SK-N-SH treated with all-trans-retinoic acid at 6 μM for 48 hours (cell line): ENCODE measurements around the gene PPIG.

Source experiments
- ATAC-seq: fragments of 200-7000 bp; cut with Tn5 transposase; 3 replicates; pipeline ENCODE4 v1.9.1; 2020; ENCODE audit warnings: mild to moderate bottlenecking, moderate library complexity
- ARNTL ChIP-seq: fragments of 450-650 bp; formaldehyde crosslinking; IDR thresholded peaks from 2 replicates; pipeline ENCODE4 v1.5.0; 2020; ENCODE audit warnings: low read depth, mild to moderate bottlenecking, moderate library complexity, borderline replicate concordance
- BACH2 ChIP-seq: fragments of 250-450 bp; sonication (Bioruptor Pico); IDR thresholded peaks from 2 replicates; pipeline ENCODE4 v1.9.0; 2021; ENCODE audit warnings: mild to moderate bottlenecking, borderline replicate concordance
- CREB5 ChIP-seq: fragments of 250-450 bp; sonication (Bioruptor Pico); IDR thresholded peaks from 2 replicates; pipeline ENCODE4 v1.5.1; 2020; ENCODE audit warnings: low read depth, mild to moderate bottlenecking, moderate library complexity
- CSDC2 ChIP-seq: fragments of 250-450 bp; sonication (Bioruptor Pico); IDR thresholded peaks from 2 replicates; pipeline ENCODE4 v1.5.0; 2020; ENCODE audit warnings: mild to moderate bottlenecking, moderate library complexity
- CSRNP3 ChIP-seq: fragments of 250-450 bp; sonication (Bioruptor Pico); IDR thresholded peaks from 2 replicates; pipeline ENCODE4 v1.5.1; 2021; ENCODE audit warnings: mild to moderate bottlenecking, moderate library complexity
- ESRRG ChIP-seq: fragments of 250-450 bp; sonication (Bioruptor Pico); IDR thresholded peaks from 2 replicates; pipeline ENCODE4 v1.6.1; 2021; ENCODE audit warnings: mild to moderate bottlenecking
- GLIS3 ChIP-seq: fragments of 250-450 bp; sonication (Bioruptor Pico); IDR thresholded peaks from 2 replicates; pipeline ENCODE4 v1.5.0; 2020; ENCODE audit warnings: mild to moderate bottlenecking, moderate library complexity
- ISL1 ChIP-seq: fragments of 250-450 bp; sonication (Bioruptor Pico); IDR thresholded peaks from 2 replicates; pipeline ENCODE4 v2.1.2; 2022; ENCODE audit warnings: mild to moderate bottlenecking, moderate library complexity
- OSR1 ChIP-seq: fragments of 250-450 bp; sonication (Bioruptor Pico); IDR thresholded peaks from 2 replicates; pipeline ENCODE4 v1.8.0; 2022; ENCODE audit warnings: moderate library complexity, mild to moderate bottlenecking, inconsistent platforms
- PATZ1 ChIP-seq: fragments of 250-450 bp; sonication (Bioruptor Pico); IDR thresholded peaks from 2 replicates; pipeline ENCODE4 v1.8.0; 2020; ENCODE audit warnings: mild to moderate bottlenecking, moderate library complexity, borderline replicate concordance
- POU6F1 ChIP-seq: fragments of 250-450 bp; sonication (Bioruptor Pico); IDR thresholded peaks from 2 replicates; pipeline ENCODE4 v1.8.0; 2021; ENCODE audit warnings: low read depth, mild to moderate bottlenecking, moderate library complexity, borderline replicate concordance
- SNAI2 ChIP-seq: fragments of 250-450 bp; sonication (Bioruptor Pico); IDR thresholded peaks from 2 replicates; pipeline ENCODE4 v1.5.0; 2020; ENCODE audit warnings: mild to moderate bottlenecking, moderate library complexity
- TCF4 ChIP-seq: fragments of 250-450 bp; sonication (Bioruptor Pico); IDR thresholded peaks from 2 replicates; pipeline ENCODE4 v1.8.0; 2021; ENCODE audit warnings: mild to moderate bottlenecking, moderate library complexity, borderline replicate concordance
- TOX ChIP-seq: fragments of 250-450 bp; sonication (Bioruptor Pico); IDR thresholded peaks from 2 replicates; pipeline ENCODE4 v1.8.0; 2021; ENCODE audit warnings: mild to moderate bottlenecking, moderate library complexity, borderline replicate concordance
- ZC3H10 ChIP-seq: fragments of 250-450 bp; sonication (Bioruptor Pico); IDR thresholded peaks from 2 replicates; pipeline ENCODE4 v1.5.1; 2021; ENCODE audit warnings: mild to moderate bottlenecking, moderate library complexity
- ZFP3 ChIP-seq: fragments of 250-450 bp; sonication (Bioruptor Pico); IDR thresholded peaks from 2 replicates; pipeline ENCODE4 v1.5.0; 2020; ENCODE audit warnings: mild to moderate bottlenecking, moderate library complexity
- ZFP30 ChIP-seq: fragments of 450-650 bp; formaldehyde crosslinking; IDR thresholded peaks from 2 replicates; pipeline ENCODE4 v1.5.0; 2022; ENCODE audit warnings: mild to moderate bottlenecking, moderate library complexity
- ZNF565 ChIP-seq: fragments of 450-650 bp; formaldehyde crosslinking; conservative IDR thresholded peaks from 2 replicates; pipeline ENCODE4 v1.5.0; 2020; ENCODE audit warnings: low read depth, mild to moderate bottlenecking, moderate library complexity
- ZNF70 ChIP-seq: fragments of 450-650 bp; formaldehyde crosslinking; IDR thresholded peaks from 2 replicates; pipeline ENCODE4 v1.5.0; 2020; ENCODE audit warnings: mild to moderate bottlenecking, moderate library complexity
- ZNF8 ChIP-seq: fragments of 450-650 bp; formaldehyde crosslinking; IDR thresholded peaks from 2 replicates; pipeline ENCODE4 v1.5.0; 2020; ENCODE audit warnings: mild to moderate bottlenecking, moderate library complexity

Gene PPIG

GRCh38 chr2:169667583-169667982 lies 83.4 kb downstream of the PPIG start (continued):
- TF ChIP-seq SNAI2 (CRISPR knock-in tag) (no peak), CREB5 (CRISPR knock-in tag) (no peak), ZFP3 (CRISPR knock-in tag) (no peak)

- ATAC-seq, result no peak
- no peak for TF ChIP-seq BACH2
- TF ChIP-seq ZFP30, result no peak
- no peak for TF ChIP-seq CSDC2 (CRISPR knock-in tag)
- no peak for TF ChIP-seq POU6F1 (CRISPR knock-in tag)
- no peak for TF ChIP-seq ZNF565 (CRISPR knock-in tag)
- TF ChIP-seq OSR1 (CRISPR knock-in tag), result no peak
- TF ChIP-seq CREB5 (CRISPR knock-in tag), result no peak
- no peak for TF ChIP-seq ARNTL (CRISPR knock-in tag)
- TF ChIP-seq TCF4 (CRISPR knock-in tag), result no peak
- TF ChIP-seq PATZ1 (CRISPR knock-in tag), result no peak
These were observed 86.1 kb downstream of the PPIG start for GRCh38 chr2:169670215-169670651.

- ATAC-seq, result no peak
- no peak for TF ChIP-seq ZNF70
- TF ChIP-seq POU6F1 (CRISPR knock-in tag), result no peak
- TF ChIP-seq ESRRG (CRISPR knock-in tag), result no peak
- TF ChIP-seq BACH2, result no peak
- no peak for TF ChIP-seq GLIS3 (CRISPR knock-in tag)
- no peak for TF ChIP-seq TCF4 (CRISPR knock-in tag)
These were observed 86.8 kb downstream of the PPIG start for GRCh38 chr2:169670937-169671336.

- no peak for ATAC-seq
- TF ChIP-seq OSR1 (CRISPR knock-in tag) (no peak), CREB5 (CRISPR knock-in tag) (no peak), ZFP3 (CRISPR knock-in tag) (no peak), TCF4 (CRISPR knock-in tag) (no peak), TOX (CRISPR knock-in tag) (no peak), CSRNP3 (CRISPR knock-in tag) (no peak), GLIS3 (CRISPR knock-in tag) (no peak), ZFP30 (no peak), SNAI2 (CRISPR knock-in tag) (no peak), ZNF70 (no peak), ZNF8 (CRISPR knock-in tag) (no peak), ZC3H10 (CRISPR knock-in tag) (no peak), ISL1 (no peak), CSDC2 (CRISPR knock-in tag) (no peak), POU6F1 (CRISPR knock-in tag) (no peak), ESRRG (CRISPR knock-in tag) (no peak), PATZ1 (CRISPR knock-in tag) (no peak)
These were observed 88.3 kb downstream of the PPIG start for GRCh38 chr2:169672406-169672805.
